Neural progenitor cell (in vitro differentiated cells): ENCODE measurements around the gene NKAIN2. TPM values are rescaled to one million over a fixed set of nuclear protein-coding genes. Genes with fewer than 3 reads are reported as not detected.

ENCODE experiments used
- DNase-seq: peaks from one replicate; pipeline ENCODE4 v3.0.0-alpha.2; 2016; ENCODE audit warnings: low spot score
- H2AFZ ChIP-seq: fragments of 200-600 bp; sonication (generic); replicated peaks from 2 replicates; pipeline ENCODE4 v1.6.1; 2016; ENCODE audit warnings: antibody characterized with exemption
- H3F3A ChIP-seq: fragments of 200-600 bp; sonication (generic); 2 replicates; pipeline ENCODE4 v1.6.1; 2016; ENCODE audit warnings: antibody characterized with exemption, low read depth
- H3K27ac ChIP-seq: fragments of 200-600 bp; sonication (generic); 2 replicates; pipeline ENCODE4 v1.5.1; 2016; ENCODE audit warnings: mild to moderate bottlenecking
- H3K27me3 ChIP-seq: fragments of 200-600 bp; sonication (generic); 2 replicates; pipeline ENCODE4 v1.6.1; 2016; ENCODE audit warnings: mild to moderate bottlenecking, moderate library complexity
- H3K36me3 ChIP-seq: fragments of 200-600 bp; sonication (generic); 2 replicates; pipeline ENCODE4 v1.5.1; 2016
- H3K4me1 ChIP-seq: fragments of 200-600 bp; sonication (generic); 2 replicates; pipeline ENCODE4 v1.6.1; 2016; ENCODE audit warnings: mixed run types
- H3K4me2 ChIP-seq: fragments of 200-600 bp; sonication (generic); 2 replicates; pipeline ENCODE4 v1.6.1; 2016
- H3K4me3 ChIP-seq: fragments of 200-600 bp; sonication (generic); 2 replicates; pipeline ENCODE4 v1.5.1; 2016
- H3K79me2 ChIP-seq: fragments of 200-600 bp; sonication (generic); 2 replicates; pipeline ENCODE4 v1.6.1; 2016; ENCODE audit warnings: low read depth
- H3K9ac ChIP-seq: fragments of 200-600 bp; sonication (generic); 2 replicates; pipeline ENCODE4 v1.6.1; 2016
- H3K9me3 ChIP-seq: fragments of 200-600 bp; sonication (generic); 2 replicates; pipeline ENCODE4 v1.5.1; 2016; ENCODE audit warnings: low read depth
- H4K20me1 ChIP-seq: fragments of 200-600 bp; sonication (generic); 2 replicates; pipeline ENCODE4 v1.6.1; 2016; ENCODE audit warnings: low read depth
- H3K27ac Mint-ChIP-seq: 3 replicates; pipeline ENCODE4 v1.8.0; 2021; ENCODE audit warnings: mixed read lengths
- H3K27me3 Mint-ChIP-seq: 2 replicates; pipeline ENCODE4 v1.8.0; 2022; ENCODE audit warnings: low read depth, mild to moderate bottlenecking, inconsistent platforms, moderate library complexity, mixed read lengths; ENCODE audit not compliant: insufficient read depth
- H3K36me3 Mint-ChIP-seq: 3 replicates; pipeline ENCODE4 v1.8.0; 2021; ENCODE audit warnings: mixed read lengths
- H3K4me1 Mint-ChIP-seq: 3 replicates; pipeline ENCODE4 v1.8.0; 2021; ENCODE audit warnings: mixed read lengths
- H3K4me3 Mint-ChIP-seq: 3 replicates; pipeline ENCODE4 v1.8.0; 2021; ENCODE audit warnings: mild to moderate bottlenecking, moderate library complexity, mixed read lengths
- H3K9me3 Mint-ChIP-seq: 3 replicates; pipeline ENCODE4 v1.8.0; 2020; ENCODE audit warnings: mixed read lengths
- EZH2 ChIP-seq: fragments of 200-600 bp; sonication (generic); IDR thresholded peaks from 2 replicates; pipeline ENCODE4 v1.6.1; 2017; ENCODE audit warnings: antibody characterized with exemption, mild to moderate bottlenecking, moderate library complexity
- EZH2phosphoT487 ChIP-seq: fragments of 200-600 bp; sonication (generic); IDR thresholded peaks from 2 replicates; pipeline ENCODE4 v1.6.1; 2017; ENCODE audit warnings: antibody characterized with exemption
- total RNA-seq: library from RNA; depleted of rRNA; stranded (reverse); fragments of >200 nt; gene quantifications from 2 replicates; pipeline ENCODE4 v1.2.3, GENCODE V29; 2015; ENCODE audit warnings: low replicate concordance
- TF ChIP-seq, protein P1 (sequence below): fragments of 200-600 bp; sonication (generic); IDR thresholded peaks from 2 replicates; pipeline ENCODE4 v1.5.1; 2017; ENCODE audit warnings: antibody characterized with exemption, mild to moderate bottlenecking

The NKAIN2 gene
- total RNA-seq, 1 donor from 2014 or later: 0.45 TPM

DNA sequence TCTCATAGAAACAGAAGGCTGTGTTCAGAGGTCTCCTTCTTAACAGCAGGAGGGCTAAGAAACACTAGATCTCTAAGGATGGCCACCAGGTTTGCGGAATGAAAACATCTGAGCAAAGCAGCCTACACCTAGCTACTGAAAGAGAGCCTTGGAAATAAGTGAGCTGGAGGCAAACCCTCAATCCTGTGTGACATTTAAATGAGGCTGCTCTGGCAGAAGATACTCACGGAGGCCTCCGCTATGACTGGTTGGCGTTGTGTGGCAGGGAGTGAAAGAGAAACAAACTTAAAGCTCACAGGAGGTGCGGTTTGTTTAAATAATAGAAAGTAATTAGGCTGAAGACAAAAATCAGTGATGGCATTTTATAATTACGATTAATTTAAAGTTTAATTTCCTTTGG lies 996.6 kb downstream of the NKAIN2 start:
- no peak overlapping the region for H3K4me2 ChIP-seq
- H3K36me3 Mint-ChIP-seq: peaks cover 2% of the 10 kb centered on the region

DNA sequence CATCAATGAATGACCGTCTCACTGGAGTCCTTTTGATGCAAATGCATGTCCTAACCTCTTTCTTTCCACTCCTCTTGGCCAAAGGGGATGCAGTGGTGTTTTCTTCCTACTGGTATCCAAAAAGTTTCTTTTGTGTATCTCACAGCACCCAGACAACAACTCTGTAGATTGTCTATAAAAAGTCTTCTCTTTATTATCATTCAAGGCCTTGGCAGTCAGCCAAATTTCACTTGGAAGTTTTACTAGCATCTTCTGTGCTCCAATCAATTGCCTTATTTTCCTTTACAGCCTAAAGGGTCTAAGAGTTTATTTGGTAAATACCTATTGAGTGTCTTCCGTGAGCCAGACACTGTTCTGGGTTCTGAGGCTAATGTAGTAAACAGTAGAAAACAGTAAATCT lies 1008.4 kb downstream of the NKAIN2 start:
- Histone ChIP-seq H4K20me1 (no peaks in the 10 kb centered on the region), H3K27ac (no peak overlapping the region), H3K4me2 (no peak overlapping the region), H3K36me3 (no peaks in the 10 kb centered on the region), H3K79me2 (no peaks in the 10 kb centered on the region), H3K9me3 (no peaks in the 10 kb centered on the region), H3F3A (no peaks in the 10 kb centered on the region), H3K27me3 (no peaks in the 10 kb centered on the region), H3K4me1 (peaks cover 4% of the 10 kb centered on the region), H3K4me3 (no peak overlapping the region), H3K9ac (no peak overlapping the region), H2AFZ (no peak overlapping the region)
- no peak for TF ChIP-seq EZH2phosphoT487
- TF ChIP-seq EZH2: no peak
- TF ChIP-seq, protein P1, sequence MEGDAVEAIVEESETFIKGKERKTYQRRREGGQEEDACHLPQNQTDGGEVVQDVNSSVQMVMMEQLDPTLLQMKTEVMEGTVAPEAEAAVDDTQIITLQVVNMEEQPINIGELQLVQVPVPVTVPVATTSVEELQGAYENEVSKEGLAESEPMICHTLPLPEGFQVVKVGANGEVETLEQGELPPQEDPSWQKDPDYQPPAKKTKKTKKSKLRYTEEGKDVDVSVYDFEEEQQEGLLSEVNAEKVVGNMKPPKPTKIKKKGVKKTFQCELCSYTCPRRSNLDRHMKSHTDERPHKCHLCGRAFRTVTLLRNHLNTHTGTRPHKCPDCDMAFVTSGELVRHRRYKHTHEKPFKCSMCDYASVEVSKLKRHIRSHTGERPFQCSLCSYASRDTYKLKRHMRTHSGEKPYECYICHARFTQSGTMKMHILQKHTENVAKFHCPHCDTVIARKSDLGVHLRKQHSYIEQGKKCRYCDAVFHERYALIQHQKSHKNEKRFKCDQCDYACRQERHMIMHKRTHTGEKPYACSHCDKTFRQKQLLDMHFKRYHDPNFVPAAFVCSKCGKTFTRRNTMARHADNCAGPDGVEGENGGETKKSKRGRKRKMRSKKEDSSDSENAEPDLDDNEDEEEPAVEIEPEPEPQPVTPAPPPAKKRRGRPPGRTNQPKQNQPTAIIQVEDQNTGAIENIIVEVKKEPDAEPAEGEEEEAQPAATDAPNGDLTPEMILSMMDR: no peak
- no peak for DNase-seq
- H3K27me3 Mint-ChIP-seq: peaks cover 2% of the 10 kb centered on the region
- no peak overlapping the region for H3K27ac Mint-ChIP-seq
- H3K36me3 Mint-ChIP-seq: no peaks in the 10 kb centered on the region
- H3K4me3 Mint-ChIP-seq: no peak overlapping the region
- H3K9me3 Mint-ChIP-seq: peaks cover 5% of the 10 kb centered on the region
- H3K4me1 Mint-ChIP-seq: no peaks in the 10 kb centered on the region

More for the DNA sequence above, 996.6 kb downstream of the NKAIN2 start:
- Histone ChIP-seq H4K20me1 (no peaks in the 10 kb centered on the region), H3K9me3 (no peaks in the 10 kb centered on the region), H3K4me3 (no peak overlapping the region), H3K36me3 (no peaks in the 10 kb centered on the region), H3K79me2 (no peaks in the 10 kb centered on the region), H3K27me3 (no peaks in the 10 kb centered on the region), H3K27ac (no peak overlapping the region), H3K9ac (no peak overlapping the region), H2AFZ (peak overlapping the region; percentile 66), H3F3A (no peaks in the 10 kb centered on the region), H3K4me1 (peaks cover 18% of the 10 kb centered on the region)
- H3K4me3 Mint-ChIP-seq: no peak overlapping the region
- TF ChIP-seq EZH2phosphoT487: no peak
- no peak for TF ChIP-seq EZH2
- TF ChIP-seq, protein P1: no peak
- no peaks in the 10 kb centered on the region for H3K27me3 Mint-ChIP-seq
- no peak overlapping the region for H3K27ac Mint-ChIP-seq
- peaks cover 16% of the 10 kb centered on the region for H3K4me1 Mint-ChIP-seq
- DNase-seq: peak; percentile 7
- peaks cover 6% of the 10 kb centered on the region for H3K9me3 Mint-ChIP-seq

DNA sequence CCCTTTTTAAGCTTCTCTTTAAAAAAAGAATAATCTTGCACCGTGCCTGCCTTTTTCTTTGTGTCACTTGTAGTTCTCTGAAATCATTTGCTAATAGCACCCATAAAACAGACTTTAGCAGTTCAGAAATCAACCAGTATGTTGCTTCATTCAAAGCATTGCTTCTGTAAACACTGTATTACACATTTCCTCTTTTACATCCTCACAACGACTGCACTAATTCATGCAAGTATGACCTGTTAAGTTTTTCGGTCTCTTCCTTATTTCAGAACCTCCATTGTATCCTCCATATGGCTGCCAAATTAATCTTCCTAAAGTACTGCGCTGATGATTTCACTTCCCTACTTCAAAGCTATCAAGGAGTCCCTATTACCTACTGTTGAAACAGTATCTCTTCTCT lies 1015.7 kb downstream of the NKAIN2 start:
- peaks cover 4% of the 10 kb centered on the region for H3K4me1 ChIP-seq
- H3K36me3 ChIP-seq: no peaks in the 10 kb centered on the region
- TF ChIP-seq EZH2: no peak
- no peak for TF ChIP-seq EZH2phosphoT487
- TF ChIP-seq, protein P1: no peak
- H3K27ac ChIP-seq: no peak overlapping the region
- H4K20me1 ChIP-seq: no peaks in the 10 kb centered on the region
- Mint-ChIP-seq H3K27ac (no peak overlapping the region), H3K4me1 (no peaks in the 10 kb centered on the region), H3K9me3 (no peaks in the 10 kb centered on the region), H3K4me3 (no peak overlapping the region), H3K36me3 (no peaks in the 10 kb centered on the region), H3K27me3 (peaks cover under 1% of the 10 kb centered on the region)
- no peaks in the 10 kb centered on the region for H3F3A ChIP-seq
- no peak overlapping the region for H2AFZ ChIP-seq
- H3K27me3 ChIP-seq: no peaks in the 10 kb centered on the region
- no peak overlapping the region for H3K4me2 ChIP-seq
- H3K9me3 ChIP-seq: no peaks in the 10 kb centered on the region
- no peaks in the 10 kb centered on the region for H3K79me2 ChIP-seq
- H3K9ac ChIP-seq: no peak overlapping the region
- H3K4me3 ChIP-seq: no peak overlapping the region
- no peak for DNase-seq
